PFSK-1 (cell line): ENCODE results near the gene GFI1.

Experiments used
- POLR2AphosphoS5 ChIP-seq: IDR thresholded peaks from 2 replicates; pipeline ENCODE4 v1.6.1; 2012; ENCODE audit warnings: low read depth, mild to moderate bottlenecking, control low read depth, low read length, moderate library complexity
- REST ChIP-seq, 2 experiments: IDR thresholded peaks; 2 replicates each; pipeline versions ENCODE4 v1.6.1 to v1.8.0; 2011 to 2012; ENCODE audit warnings: low read depth in 2 of 2, low read length in 2 of 2, control low read depth in 1 of 2, inconsistent platforms in 1 of 2, mild to moderate bottlenecking in 1 of 2, moderate library complexity in 1 of 2; ENCODE audit not compliant: insufficient read depth in 1 of 2
- SIN3A ChIP-seq: IDR thresholded peaks from 2 replicates; pipeline ENCODE4 v1.6.1; 2012; ENCODE audit warnings: mild to moderate bottlenecking, low read length, moderate library complexity, borderline replicate concordance; ENCODE audit not compliant: insufficient read depth
- TAF1 ChIP-seq: IDR thresholded peaks from 2 replicates; pipeline ENCODE4 v1.6.1; 2012; ENCODE audit warnings: low read length, control low read depth, borderline replicate concordance; ENCODE audit not compliant: insufficient read depth

GRCh38 chr1:92493139-92493538, 6.4 kb upstream of the GFI1 start:
- no peak for TF ChIP-seq REST (IDR thresholded peaks at IDR 0.05; ENCODE audit: insufficient read depth in 1 of 2, low read depth in 2 of 2, low read length in 2 of 2)
- TF ChIP-seq TAF1 = no peak
- TF ChIP-seq POLR2AphosphoS5 = no peak
- TF ChIP-seq SIN3A = no peak
